A673 (cell line): ENCODE measurements around the gene BEST2. TPM values are rescaled to one million over a fixed set of nuclear protein-coding genes. Genes with fewer than 3 reads are reported as not detected.
A peak's percentile ranks its signal among the peaks of the same experiment; 100 is the strongest.

Experiments used
- BruUV-seq: library from RNA; stranded (reverse); fragments of 400-500 nt; replicated peaks from 2 replicates; lab custom pipeline; 2021; lab: Mats Ljungman, UMichigan
- CTCF ChIA-PET: fragments of 300-600 bp; sonication (Branson Sonifier 250); formaldehyde crosslinking; loops from one replicate; lab custom pipeline; 2022; ENCODE audit warnings: antibody characterized with exemption; lab: Charles Lee
- POLR2A ChIA-PET: fragments of 300-600 bp; sonication (Branson Sonifier 250); formaldehyde crosslinking; loops from one replicate; lab custom pipeline; 2022; ENCODE audit warnings: antibody characterized with exemption; ENCODE audit not compliant: low non-redundant PET; lab: Charles Lee
- DNase-seq: peaks from one replicate; pipeline ENCODE4 v3.0.0-alpha.2; 2015; ENCODE audit warnings: low spot score
- H3K27ac ChIP-seq: fragments of 200-600 bp; sonication (generic); 2 replicates; pipeline ENCODE4 v1.5.1; 2016; ENCODE audit warnings: mixed run types, low read depth, mild to moderate bottlenecking, mixed read lengths, antibody characterized with exemption, low read length; ENCODE audit not compliant: poor library complexity, severe bottlenecking
- H3K27me3 ChIP-seq: fragments of 200-600 bp; sonication (generic); replicated peaks from 2 replicates; pipeline ENCODE4 v1.6.1; 2017; ENCODE audit warnings: mixed run types, low read depth, mild to moderate bottlenecking, mixed read lengths, antibody characterized with exemption, low read length; ENCODE audit not compliant: insufficient read depth, poor library complexity
- H3K36me3 ChIP-seq: fragments of 200-600 bp; sonication (generic); 2 replicates; pipeline ENCODE4 v1.6.1; 2016; ENCODE audit warnings: mixed run types, mild to moderate bottlenecking, mixed read lengths, antibody characterized with exemption, low read length; ENCODE audit not compliant: insufficient read depth, poor library complexity, severe bottlenecking
- H3K4me1 ChIP-seq: fragments of 200-600 bp; sonication (generic); 2 replicates; pipeline ENCODE4 v1.6.1; 2017; ENCODE audit warnings: mixed run types, mild to moderate bottlenecking, mixed read lengths, antibody characterized with exemption, low read length; ENCODE audit not compliant: insufficient read depth, poor library complexity, severe bottlenecking
- H3K4me3 ChIP-seq: fragments of 200-600 bp; sonication (generic); 2 replicates; pipeline ENCODE4 v1.5.1; 2016; ENCODE audit warnings: low read depth, mixed run types, mild to moderate bottlenecking, mixed read lengths, low read length; ENCODE audit not compliant: poor library complexity, severe bottlenecking
- H3K9me3 ChIP-seq: fragments of 200-600 bp; sonication (generic); 2 replicates; pipeline ENCODE4 v1.6.1; 2016; ENCODE audit warnings: mixed run types, low read depth, mild to moderate bottlenecking, mixed read lengths, antibody characterized with exemption, low read length; ENCODE audit not compliant: poor library complexity, severe bottlenecking
- EZH2 ChIP-seq: fragments of 200-600 bp; sonication (generic); IDR thresholded peaks from 2 replicates; pipeline ENCODE4 v1.6.1; 2017; ENCODE audit warnings: borderline replicate concordance, low read depth, mild to moderate bottlenecking, mixed read lengths, antibody characterized with exemption, low read length; ENCODE audit not compliant: poor library complexity, severe bottlenecking
- intact Hi-C: fragments of 100-400 bp; cut with micrococcal nuclease; formaldehyde crosslinking; loops from one replicate; pipeline ENCODE4 v1.10.0; 2022; ENCODE audit not compliant: unreplicated experiment
- total RNA-seq: library from RNA; stranded (reverse); gene quantifications from 2 replicates; pipeline ENCODE4 v1.2.3, GENCODE V29; 2021
- TF ChIP-seq, protein P1 (sequence below): fragments of 300-800, 200-600 bp; sonication (generic); conservative IDR thresholded peaks from 2 replicates; pipeline ENCODE4 v1.5.1; 2017; ENCODE audit warnings: low read depth, mild to moderate bottlenecking, antibody characterized with exemption, low read length, moderate library complexity, mixed read lengths

BEST2 gene
- total RNA-seq, 1 experiment from 2014 or later, result not detected

DNA sequence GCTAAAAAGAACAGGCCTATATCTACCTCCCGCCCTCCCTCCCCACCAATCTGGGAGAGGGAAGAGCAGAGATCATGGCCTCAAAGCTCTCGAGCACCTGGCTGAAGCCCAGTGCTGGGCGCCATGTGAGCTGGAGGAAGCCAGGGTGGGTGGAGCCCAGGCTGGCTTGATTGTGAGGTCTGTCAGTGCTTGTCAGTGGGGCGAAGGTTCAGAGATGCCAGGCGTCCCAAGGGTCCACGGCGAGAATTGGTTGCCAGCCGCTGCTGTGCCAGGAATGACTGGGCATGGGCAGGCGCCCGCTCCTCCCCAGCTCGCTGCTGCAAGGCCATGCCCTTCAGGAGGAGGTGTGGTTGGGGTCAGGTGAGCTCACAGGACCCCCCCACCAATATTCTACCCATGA, 11.5 kb downstream of the BEST2 start:
- TF ChIP-seq, protein P1, sequence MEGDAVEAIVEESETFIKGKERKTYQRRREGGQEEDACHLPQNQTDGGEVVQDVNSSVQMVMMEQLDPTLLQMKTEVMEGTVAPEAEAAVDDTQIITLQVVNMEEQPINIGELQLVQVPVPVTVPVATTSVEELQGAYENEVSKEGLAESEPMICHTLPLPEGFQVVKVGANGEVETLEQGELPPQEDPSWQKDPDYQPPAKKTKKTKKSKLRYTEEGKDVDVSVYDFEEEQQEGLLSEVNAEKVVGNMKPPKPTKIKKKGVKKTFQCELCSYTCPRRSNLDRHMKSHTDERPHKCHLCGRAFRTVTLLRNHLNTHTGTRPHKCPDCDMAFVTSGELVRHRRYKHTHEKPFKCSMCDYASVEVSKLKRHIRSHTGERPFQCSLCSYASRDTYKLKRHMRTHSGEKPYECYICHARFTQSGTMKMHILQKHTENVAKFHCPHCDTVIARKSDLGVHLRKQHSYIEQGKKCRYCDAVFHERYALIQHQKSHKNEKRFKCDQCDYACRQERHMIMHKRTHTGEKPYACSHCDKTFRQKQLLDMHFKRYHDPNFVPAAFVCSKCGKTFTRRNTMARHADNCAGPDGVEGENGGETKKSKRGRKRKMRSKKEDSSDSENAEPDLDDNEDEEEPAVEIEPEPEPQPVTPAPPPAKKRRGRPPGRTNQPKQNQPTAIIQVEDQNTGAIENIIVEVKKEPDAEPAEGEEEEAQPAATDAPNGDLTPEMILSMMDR, result no peak
- no peak for TF ChIP-seq EZH2
- Histone ChIP-seq H3K4me1 (no peaks in the 10 kb centered on the region), H3K27me3 (no peaks in the 10 kb centered on the region), H3K4me3 (no peak overlapping the region), H3K27ac (no peak overlapping the region), H3K36me3 (no peaks in the 10 kb centered on the region), H3K9me3 (no peaks in the 10 kb centered on the region)
- DNase-seq, result no peak
- ChIA-PET CTCF (interaction anchor here (0.6 kb wide), 1 partner anchor 191 kb away, joined by 8 read pairs; no protein-coding TSS in a partner anchor), POLR2A (interaction anchor here (0.6 kb wide), 1 partner anchor 30 kb away, joined by 5 read pairs; no protein-coding TSS in a partner anchor)
- no TSS peak for BruUV-seq
- intact Hi-C loops, result no loop called here

DNA sequence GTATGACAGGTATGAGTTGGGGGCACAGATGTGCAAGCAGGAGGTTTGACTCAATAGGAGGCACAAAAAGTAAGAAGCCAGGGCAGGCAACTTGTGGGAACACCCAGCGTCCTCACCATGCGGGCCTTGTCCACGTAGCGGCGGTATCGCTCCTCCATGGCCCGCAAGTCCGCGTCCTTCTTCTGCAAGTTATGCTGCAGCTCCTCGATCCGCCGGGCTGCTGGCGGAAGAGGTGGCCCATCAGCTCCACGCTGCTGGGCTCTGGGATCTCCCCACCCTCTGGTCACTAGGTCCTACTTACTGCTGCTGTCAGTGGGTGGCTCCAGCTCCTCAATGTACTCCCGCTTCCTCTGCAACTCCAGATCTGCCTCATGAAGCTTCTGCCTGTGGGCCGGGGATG, 13.1 kb downstream of the BEST2 start:
- ChIA-PET CTCF (interaction anchor here (2.1 to 3.0 kb wide), 4 partner anchors 7 to 82 kb away, joined by 14 to 34 read pairs (median 20); no protein-coding TSS in a partner anchor), POLR2A (no interaction called here)
- BruUV-seq, result no TSS peak
- Histone ChIP-seq H3K27me3 (no peaks in the 10 kb centered on the region), H3K27ac (no peak overlapping the region), H3K4me1 (no peaks in the 10 kb centered on the region), H3K4me3 (no peak overlapping the region), H3K36me3 (no peaks in the 10 kb centered on the region), H3K9me3 (no peaks in the 10 kb centered on the region)
- intact Hi-C loops, result no loop called here
- no peak for DNase-seq
- TF ChIP-seq EZH2, result no peak
- TF ChIP-seq, protein P1, result no peak

DNA sequence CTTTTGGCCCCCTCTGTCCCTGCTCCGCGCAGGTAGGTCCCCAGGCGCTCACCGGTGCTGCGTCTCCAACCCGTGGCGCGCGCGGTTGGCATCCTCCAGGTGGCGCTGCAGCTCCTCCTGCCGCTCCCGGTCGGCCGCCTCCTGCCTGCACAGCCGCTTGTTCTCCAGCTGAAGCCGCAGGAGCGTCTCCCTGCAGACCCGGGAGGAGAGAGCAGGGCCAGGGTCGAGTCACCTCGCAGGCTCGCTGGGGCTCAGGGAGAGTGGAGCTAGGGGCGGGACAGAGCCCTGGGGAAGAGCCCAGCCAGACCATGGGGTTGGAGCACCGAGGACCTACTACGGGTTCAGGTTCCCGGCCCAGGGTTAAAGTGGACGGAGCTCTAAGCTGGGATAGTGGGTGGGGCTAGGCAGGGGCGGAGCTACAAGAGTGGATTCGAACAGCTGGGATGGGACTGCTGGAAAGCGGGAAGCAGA, 14.5 kb downstream of the BEST2 start:
- Histone ChIP-seq H3K27ac (no peak overlapping the region), H3K36me3 (no peaks in the 10 kb centered on the region), H3K4me1 (no peaks in the 10 kb centered on the region), H3K9me3 (no peaks in the 10 kb centered on the region), H3K4me3 (peak overlapping the region; percentile 57), H3K27me3 (no peaks in the 10 kb centered on the region)
- CTCF ChIA-PET, result interaction anchor here (0.6 to 3.0 kb wide), 13 partner anchors 9 to 1424 kb away, joined by 3 to 34 read pairs (median 5); partner anchors contain the start of genes JUNB and ZNF442
- no peak for TF ChIP-seq EZH2
- TF ChIP-seq, protein P1, result peak; percentile 97
- intact Hi-C loops, result loop anchor here (2.0 kb wide), 2 partner anchors 31 to 81 kb away; no protein-coding TSS in a partner anchor
- POLR2A ChIA-PET, result interaction anchor here (0.6 to 1.0 kb wide), 3 partner anchors 27 to 29 kb away, joined by 3 to 6 read pairs (median 4); no protein-coding TSS in a partner anchor
- BruUV-seq, result no TSS peak
- peak; percentile 89 for DNase-seq
